Kidney tubule cell (primary cell): ENCODE results near the gene NCOA1.
"Not testable (repeated sequence)": the region's sequence is repeated elsewhere in the genome, so short reads cannot be mapped to it uniquely, and the experiment has no call there.

Source experiments
- DNase-seq: peaks from one replicate; pipeline ENCODE4 v3.0.0-alpha.2; 2018; ENCODE audit warnings: low spot score

The NCOA1 gene

GRCh38 chr2:24490690-24491541 is at the start of gene NCOA1:
TSS of gene NCOA1 (plus strand) at chr2:24491254. CDS start at chr2:24658678, 167,424 bp downstream.
- DNase-seq: peak; percentile 93

DNA sequence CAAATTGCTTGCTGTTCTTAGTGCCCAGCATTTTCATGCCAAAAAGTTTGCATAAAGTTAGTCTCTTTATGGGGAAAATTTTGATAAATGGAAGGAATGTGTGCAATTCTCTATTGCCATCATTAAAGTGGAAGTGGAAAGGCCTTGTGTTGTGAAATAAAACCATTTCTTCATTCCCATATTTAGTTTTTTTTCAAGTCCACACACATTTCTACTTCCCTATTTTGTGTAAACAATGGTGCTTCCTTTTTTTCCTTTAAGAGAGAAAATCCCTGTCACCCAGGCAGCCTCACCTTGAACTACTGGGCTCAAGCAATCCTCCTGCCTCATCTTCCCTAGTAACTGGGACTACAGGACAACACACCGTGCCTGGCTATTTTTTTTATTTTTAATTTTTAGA is 42.3 kb upstream of the NCOA1 start:
- DNase-seq: no peak

GRCh38 chr2:24449344-24449743 is 41.7 kb upstream of the NCOA1 start:
- DNase-seq: no peak

- DNase-seq: no peak
Measured at GRCh38 chr2:24451805-24452501, 39.1 kb upstream of the NCOA1 start.

DNA sequence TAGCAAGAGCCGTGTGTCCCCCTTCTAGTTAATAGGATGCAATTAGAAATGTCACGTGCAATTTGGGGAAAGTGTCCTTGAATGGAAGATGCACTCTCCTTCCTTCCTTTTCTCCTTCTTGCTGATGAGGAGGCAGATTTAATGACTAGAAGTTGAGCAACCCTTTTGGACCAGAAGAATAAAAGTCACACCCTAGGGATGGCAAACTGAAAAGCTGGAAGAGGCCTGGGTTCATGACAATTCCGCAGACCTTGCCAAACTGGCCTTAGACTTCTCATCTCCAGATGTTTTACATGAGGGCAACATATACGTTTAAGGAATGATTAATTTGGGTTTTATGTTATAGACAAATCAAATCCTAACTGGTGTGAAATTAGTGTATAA is 38.6 kb upstream of the NCOA1 start:
- DNase-seq: no peak

DNA sequence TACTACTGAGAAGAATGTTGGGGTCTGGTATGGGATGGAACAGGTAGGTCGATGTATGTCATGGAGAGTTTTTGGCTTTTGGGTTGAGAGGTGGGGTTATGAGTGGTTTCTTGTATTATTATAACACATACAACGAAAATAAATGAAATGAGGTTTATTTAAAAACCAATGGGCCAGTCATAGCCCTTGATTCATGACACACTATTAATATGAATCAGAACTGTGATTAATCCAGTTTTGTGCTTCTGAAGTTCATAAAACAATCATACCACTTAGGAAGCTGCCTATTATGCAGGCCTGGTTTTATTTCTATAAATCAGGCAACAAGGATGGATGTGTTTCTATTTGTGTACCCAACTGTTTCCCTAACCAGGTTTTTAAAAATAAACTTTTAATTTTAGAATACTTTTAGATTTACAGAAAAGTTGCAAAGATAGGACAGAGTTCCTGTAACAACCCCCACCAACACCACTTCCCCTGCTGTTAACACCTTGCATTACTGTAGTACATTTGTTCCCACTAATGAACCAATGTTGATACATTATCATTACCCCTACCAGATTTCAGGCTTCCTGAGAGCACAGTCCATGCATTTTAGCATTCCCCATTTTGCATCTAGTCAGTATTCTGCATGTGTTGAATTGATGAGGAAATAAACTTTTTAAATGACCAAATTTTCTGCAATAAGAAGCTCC is 37.5 kb upstream of the NCOA1 start:
- DNase-seq: no peak

- no peak for DNase-seq
Measured at GRCh38 chr2:24454294-24454693, 36.8 kb upstream of the NCOA1 start.

DNA sequence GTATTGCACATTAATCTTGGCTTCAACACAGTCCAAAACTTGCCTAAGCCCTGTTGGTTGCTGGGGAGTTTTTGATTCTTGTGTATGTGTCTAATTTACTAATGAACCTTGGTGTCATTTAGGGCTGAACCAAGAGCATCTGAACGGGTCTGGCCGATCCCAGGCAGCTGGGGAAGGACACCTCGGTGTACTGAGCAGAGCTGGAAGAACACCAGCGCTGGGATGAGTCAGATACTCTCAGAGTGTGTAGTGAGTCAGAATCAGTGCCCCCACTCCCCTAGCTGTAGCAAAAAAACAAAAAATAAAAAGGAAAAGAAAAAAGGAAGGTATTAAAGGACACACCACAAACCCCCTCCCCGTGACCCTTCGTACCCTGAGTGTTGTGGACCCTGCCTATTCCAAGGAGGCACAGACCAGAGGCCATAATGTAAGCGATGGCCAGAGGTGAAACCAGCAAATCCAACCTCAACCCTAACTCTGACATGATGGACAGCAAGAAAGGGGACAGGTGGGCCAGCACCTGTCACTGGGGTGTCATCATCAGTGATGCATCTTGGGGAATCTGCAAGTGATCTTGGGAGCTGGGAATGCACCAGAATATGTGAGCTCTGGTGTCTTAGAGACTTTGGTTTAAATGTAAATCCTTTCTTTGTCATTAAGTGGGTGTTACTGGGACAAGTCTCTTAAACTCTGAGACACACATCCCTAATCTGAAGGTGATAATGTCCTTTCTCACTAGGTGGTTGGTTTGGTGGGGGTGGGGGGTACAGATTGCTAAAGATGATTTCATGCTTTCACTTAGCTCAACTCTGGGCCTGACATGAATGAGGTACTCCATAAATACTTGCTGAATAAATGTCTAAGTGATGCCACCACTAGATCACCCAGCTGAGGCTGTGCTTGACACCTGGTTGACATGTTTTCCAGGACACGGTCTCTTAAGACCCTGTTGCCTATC is 34.2 kb upstream of the NCOA1 start:
- DNase-seq: peak; percentile 67

DNA sequence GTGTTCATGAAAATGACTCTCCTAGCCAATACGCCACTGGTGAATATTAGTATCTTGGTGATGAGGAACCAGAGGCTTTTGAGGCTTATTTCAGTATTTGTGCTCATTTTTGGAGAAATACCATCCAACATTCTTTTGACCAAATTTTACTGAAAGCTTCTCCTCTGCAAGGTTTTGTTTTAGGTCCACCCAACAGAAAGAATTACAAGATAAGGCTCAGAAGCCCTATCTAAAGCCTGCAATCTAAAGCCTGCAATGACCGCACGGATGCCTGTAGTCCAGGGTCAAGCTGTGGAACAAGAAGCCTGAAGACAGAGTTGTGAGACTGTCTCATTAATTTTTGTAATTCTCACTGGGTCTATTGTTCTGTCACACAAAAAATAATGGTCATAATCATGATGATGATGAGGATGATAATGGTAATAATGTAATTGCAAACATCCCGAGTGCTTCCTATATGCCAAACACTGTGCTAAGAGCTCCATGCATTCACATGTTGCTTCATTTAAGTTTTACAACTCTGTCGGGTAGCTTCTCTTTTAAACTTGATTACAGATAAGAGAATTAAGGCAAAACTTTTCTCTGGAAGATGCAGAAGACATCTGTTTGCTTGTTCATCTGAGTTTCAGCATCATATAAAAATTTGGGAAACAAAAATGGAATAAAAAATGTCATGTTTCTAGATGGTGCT is 33.2 kb upstream of the NCOA1 start:
- DNase-seq: no peak

- no peak for DNase-seq
Measured at GRCh38 chr2:24459224-24460161, 31.6 kb upstream of the NCOA1 start.

GRCh38 chr2:24461685-24462084 is 29.4 kb upstream of the NCOA1 start:
- no peak for DNase-seq

DNA sequence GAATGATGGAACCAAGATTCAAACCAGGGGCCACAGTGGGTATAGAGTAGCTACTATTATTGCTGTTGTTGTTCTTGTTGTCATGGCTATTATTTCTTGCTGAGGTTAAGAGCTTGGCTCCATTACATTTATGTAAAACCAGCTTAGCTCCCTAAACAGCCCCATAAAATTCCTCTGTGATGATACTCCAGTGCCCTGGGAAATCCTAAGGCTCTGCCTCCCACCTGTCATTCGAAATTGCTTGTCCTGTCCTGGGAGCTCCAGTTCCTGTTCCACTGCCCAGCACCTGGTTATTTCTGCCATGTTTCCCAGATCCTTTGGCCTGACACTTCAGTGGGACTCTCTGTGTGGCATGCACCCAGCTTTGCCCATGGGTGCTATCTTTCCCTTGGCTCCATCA is 27.8 kb upstream of the NCOA1 start:
- DNase-seq: no peak

DNA sequence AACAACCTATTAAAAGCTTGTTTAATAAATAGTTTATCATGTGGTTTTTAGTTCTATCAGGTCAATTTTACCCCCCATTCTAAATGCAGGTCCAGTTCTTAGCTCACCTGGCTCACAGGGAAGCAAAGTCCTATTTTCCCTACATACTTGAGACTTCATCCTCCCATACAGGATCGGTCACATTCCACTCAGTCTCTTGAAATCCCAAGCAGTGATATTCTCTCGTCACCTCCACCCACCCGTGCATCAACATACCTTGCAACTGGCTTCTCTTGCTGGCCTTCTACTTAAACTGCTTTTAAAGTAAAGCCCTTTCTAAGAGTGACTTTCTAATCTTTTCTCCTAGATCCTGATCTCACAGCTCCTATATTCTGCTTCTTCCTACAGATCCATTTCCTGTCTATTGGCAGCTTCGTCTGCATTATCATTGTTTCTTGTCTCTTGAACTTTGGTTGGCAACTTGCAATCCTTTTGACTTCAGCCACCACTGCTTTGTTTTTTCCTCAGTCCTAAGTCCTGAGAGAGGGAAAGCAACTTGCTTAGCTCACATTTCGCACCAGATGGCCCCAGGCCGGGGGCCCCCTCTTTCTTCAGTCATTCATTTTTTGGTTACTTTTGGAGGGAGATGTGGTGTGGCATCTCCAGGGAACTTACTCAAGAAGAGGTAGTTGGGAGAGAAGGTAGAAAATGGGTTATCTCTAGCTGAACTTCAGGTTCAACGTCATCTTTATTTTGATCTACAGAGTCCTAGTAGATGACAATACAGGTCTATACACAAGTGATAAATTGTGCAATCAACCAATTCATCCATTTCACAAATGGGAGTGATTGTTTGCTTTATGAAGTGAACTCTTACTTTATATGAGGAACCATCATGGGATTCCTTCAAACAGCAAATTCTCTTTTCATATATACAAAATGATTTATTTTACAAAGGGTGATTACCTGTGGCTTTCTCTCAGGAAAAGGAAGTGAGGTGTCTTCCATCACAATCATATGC is 23.9 kb upstream of the NCOA1 start:
- no peak for DNase-seq

DNA sequence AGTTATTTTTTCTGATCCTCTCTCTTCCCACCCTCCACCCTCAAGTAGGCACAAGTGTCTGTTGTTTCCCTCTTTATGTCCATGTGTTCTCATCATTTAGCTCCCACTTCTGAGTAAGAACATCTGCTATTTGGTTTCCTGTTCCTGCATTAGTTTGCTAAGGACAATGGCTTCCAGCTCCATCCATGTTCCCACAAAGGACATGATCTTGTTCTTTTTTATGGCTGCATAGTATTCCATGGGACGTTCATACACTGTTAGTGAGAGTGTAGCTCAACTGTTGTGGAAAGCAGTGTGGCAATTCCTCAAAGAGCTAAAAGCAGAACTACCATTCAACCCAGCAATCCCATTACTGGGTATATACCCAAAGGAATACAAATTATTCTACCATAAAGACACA is 22.6 kb upstream of the NCOA1 start:
- not testable (repeated sequence) for DNase-seq

GRCh38 chr2:24469148-24469650 is 21.9 kb upstream of the NCOA1 start:
- DNase-seq: no peak

DNA sequence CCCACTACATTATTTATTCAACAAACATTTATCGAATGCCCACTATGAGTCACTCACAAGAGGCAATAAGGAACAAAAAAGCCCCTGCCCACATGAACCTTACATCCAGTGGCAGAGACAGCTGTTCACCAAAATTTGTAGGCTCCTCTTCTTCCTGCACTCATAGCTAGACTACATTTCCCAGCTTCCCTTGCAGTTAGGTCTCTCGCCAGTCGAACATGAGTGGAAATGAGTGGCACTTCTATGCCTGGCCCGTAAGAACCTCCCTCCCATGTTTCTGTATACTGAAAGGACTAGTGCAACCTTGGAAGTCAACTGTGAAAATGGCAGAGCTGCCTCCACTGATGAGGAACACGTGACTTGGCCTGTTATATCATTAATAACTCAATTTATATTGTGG is 19.4 kb upstream of the NCOA1 start:
- DNase-seq: no peak

- DNase-seq: no peak
Measured at GRCh38 chr2:24472416-24472815, 18.6 kb upstream of the NCOA1 start.

GRCh38 chr2:24473626-24474025 is 17.4 kb upstream of the NCOA1 start:
- no peak for DNase-seq

GRCh38 chr2:24474053-24474452 is 17.0 kb upstream of the NCOA1 start:
- no peak for DNase-seq
